Measurements from ENCODE around the gene GPR62. TPM values are rescaled to one million over a fixed set of nuclear protein-coding genes. Genes with fewer than 3 reads are reported as not detected.

Gene GPR62
- total and polyA plus RNA-seq, 2 donors (not counting 3 experiments of a cell fraction or from before 2014, with no cell fraction given) = 0.04 to 0.15 TPM

DNA sequence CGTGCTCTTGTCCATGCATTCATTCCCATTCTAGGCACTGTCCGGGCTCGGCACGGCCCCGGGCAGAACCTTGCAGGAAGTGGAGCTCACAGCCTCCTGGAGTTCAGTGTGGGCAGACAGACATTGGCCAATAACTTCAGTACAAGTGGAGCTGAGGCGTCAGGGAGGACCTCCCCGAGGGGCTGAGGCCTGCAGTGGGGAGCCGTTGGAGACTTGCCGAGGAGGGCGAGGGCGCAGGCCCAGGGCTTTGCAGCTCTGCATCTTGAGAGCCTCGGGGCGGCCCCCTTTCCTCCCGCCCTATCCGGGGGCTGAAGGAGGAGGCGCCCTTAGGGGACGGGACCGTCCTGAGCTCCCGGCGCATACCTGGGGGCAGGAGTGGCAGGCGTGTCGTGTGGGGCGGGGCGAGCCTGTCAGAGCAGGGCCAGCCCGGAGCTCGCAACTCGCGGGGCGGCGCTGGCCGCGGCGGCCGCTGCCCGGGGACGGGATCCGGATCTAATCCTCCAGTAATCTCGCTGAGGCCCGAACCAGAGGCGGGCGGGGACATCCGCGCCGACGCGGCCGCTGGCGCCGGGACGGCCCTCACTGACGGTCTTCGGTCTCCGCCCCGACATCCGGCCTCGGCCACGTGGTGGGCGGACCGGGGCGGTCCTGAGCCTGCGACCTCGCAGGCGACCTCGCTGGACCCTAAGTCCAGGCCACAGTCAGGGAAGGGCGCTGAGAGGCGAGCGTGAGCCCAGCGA, 27.8 kb downstream of the GPR62 start, which contains the start of gene ACY1:
ACY1 (plus strand) TSS at position 698 of the 740 bp plus-strand sequence. CDS start 530 bp downstream, outside the sequence.
- Histone ChIP-seq H3K4me3 (replicated peaks in 1 of 3; ENCODE audit: insufficient read depth in 1 of 3, low read depth in 1 of 3, low read length in 3 of 3) (peak within 1 kb of the TSS; percentile 28 to 48 (median 39)), H3K9ac (replicated peaks; ENCODE audit: extremely low read depth, insufficient read depth, low read length) (peak within 1 kb of the TSS; percentile 53), H2AFZ (ENCODE audit: low read depth, low read length) (peak within 1 kb of the TSS; percentile 8), H4K20me1 (replicated peaks; ENCODE audit: control insufficient read depth, extremely low read depth, insufficient read depth, low read length) (no peaks in the 10 kb centered on the region), H3K79me2 (ENCODE audit: control insufficient read depth, insufficient read depth, low read length) (no peaks in the 10 kb centered on the region), H3K9me1 (replicated peaks; ENCODE audit: control insufficient read depth, extremely low read depth, insufficient read depth, low read length) (no peaks in the 10 kb centered on the region), H3K36me3 (ENCODE audit: control insufficient read depth in 2 of 2, extremely low read depth in 1 of 2, insufficient read depth in 2 of 2, low read length in 2 of 2) (no peaks in the 10 kb centered on the region), H3K27me3 (ENCODE audit: control insufficient read depth in 2 of 2, insufficient read depth in 2 of 2, low read length in 2 of 2) (no peaks in the 10 kb centered on the region), H3K27ac (ENCODE audit: insufficient read depth, low read depth, low read length) (peak within 1 kb of the TSS; percentile 39), H3K4me1 (ENCODE audit: control insufficient read depth, extremely low read depth, insufficient read depth, low read length) (peaks cover 14% of the 10 kb centered on the region), H3K9me3 (replicated peaks; ENCODE audit: control insufficient read depth, insufficient read depth, low read length) (no peaks in the 10 kb centered on the region), H3K4me2 (ENCODE audit: insufficient read depth, low read length) (peak within 1 kb of the TSS; percentile 12)
- intact Hi-C loops (cut with micrococcal nuclease) = loop anchor here (1.0 to 2.0 kb wide), 3 partner anchors 8 to 40 kb away; partner anchors contain the start of genes ABHD14A, PARP3 and RPL29
- BruUV-seq (replicated peaks) = no TSS peak
- DNase-seq (ENCODE audit: low read depth, low spot score) = peak; percentile 87
- dilution Hi-C loops (cut with MboI; ENCODE audit: extremely low pct_ligation_motif_present, low sequenced_read_pairs) = no loop called here
- POLR2A ChIA-PET = interaction anchor here (0.7 to 1.9 kb wide), 4 partner anchors 9 to 14 kb away, joined by 3 to 15 read pairs (median 5); partner anchors contain the start of genes ABHD14B and RPL29
- CTCF ChIA-PET = interaction anchor here (0.9 to 3.0 kb wide), 11 partner anchors 8 to 74 kb away, joined by 3 to 37 read pairs (median 6); partner anchors contain the start of genes ABHD14A, ABHD14B, DUSP7 and PARP3
- TF ChIP-seq GATA2 (IDR thresholded peaks at IDR 0.05; ENCODE audit: insufficient read depth, insufficient read length, low read depth, low read length) (no peak), POLR2AphosphoS5 (IDR thresholded peaks at IDR 0.05; ENCODE audit: insufficient read depth, low read depth, low read length) (peak; percentile 64), FOS (IDR thresholded peaks at IDR 0.05; ENCODE audit: borderline replicate concordance, insufficient read depth, low read length) (no peak), POLR2A (IDR thresholded peaks at IDR 0.05; ENCODE audit: low read depth, low read length) (peak; percentile 65), MYC (IDR thresholded peaks at IDR 0.05; ENCODE audit: low read depth, low read length) (peak; percentile 55), JUN (IDR thresholded peaks at IDR 0.05; ENCODE audit: borderline replicate concordance, insufficient read depth, insufficient read length, low read depth) (no peak), EZH2 (IDR thresholded peaks at IDR 0.05; ENCODE audit: borderline replicate concordance, low read depth, low read length, severe bottlenecking) (no peak)
- TF ChIP-seq, protein P1, sequence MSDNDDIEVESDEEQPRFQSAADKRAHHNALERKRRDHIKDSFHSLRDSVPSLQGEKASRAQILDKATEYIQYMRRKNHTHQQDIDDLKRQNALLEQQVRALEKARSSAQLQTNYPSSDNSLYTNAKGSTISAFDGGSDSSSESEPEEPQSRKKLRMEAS (IDR thresholded peaks at IDR 0.05; ENCODE audit: insufficient read depth, insufficient read length) = peak; percentile 92
- TF ChIP-seq, protein P2, sequence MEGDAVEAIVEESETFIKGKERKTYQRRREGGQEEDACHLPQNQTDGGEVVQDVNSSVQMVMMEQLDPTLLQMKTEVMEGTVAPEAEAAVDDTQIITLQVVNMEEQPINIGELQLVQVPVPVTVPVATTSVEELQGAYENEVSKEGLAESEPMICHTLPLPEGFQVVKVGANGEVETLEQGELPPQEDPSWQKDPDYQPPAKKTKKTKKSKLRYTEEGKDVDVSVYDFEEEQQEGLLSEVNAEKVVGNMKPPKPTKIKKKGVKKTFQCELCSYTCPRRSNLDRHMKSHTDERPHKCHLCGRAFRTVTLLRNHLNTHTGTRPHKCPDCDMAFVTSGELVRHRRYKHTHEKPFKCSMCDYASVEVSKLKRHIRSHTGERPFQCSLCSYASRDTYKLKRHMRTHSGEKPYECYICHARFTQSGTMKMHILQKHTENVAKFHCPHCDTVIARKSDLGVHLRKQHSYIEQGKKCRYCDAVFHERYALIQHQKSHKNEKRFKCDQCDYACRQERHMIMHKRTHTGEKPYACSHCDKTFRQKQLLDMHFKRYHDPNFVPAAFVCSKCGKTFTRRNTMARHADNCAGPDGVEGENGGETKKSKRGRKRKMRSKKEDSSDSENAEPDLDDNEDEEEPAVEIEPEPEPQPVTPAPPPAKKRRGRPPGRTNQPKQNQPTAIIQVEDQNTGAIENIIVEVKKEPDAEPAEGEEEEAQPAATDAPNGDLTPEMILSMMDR (IDR thresholded peaks at IDR 0.05; ENCODE audit: extremely low read depth in 1 of 2, insufficient read depth in 1 of 2, low read depth in 1 of 2, low read length in 2 of 2) = no peak
- peak; percentile 94 for FAIRE-seq

All from endothelial cell of umbilical vein (primary cell).